NCI-H1436 (cell line): Measurements from ENCODE around the gene SLC5A2.

Source experiments
- DNase-seq: peaks from one replicate; lab custom pipeline; 2025; lab: John Stamatoyannopoulos, UW

Gene SLC5A2

DNA sequence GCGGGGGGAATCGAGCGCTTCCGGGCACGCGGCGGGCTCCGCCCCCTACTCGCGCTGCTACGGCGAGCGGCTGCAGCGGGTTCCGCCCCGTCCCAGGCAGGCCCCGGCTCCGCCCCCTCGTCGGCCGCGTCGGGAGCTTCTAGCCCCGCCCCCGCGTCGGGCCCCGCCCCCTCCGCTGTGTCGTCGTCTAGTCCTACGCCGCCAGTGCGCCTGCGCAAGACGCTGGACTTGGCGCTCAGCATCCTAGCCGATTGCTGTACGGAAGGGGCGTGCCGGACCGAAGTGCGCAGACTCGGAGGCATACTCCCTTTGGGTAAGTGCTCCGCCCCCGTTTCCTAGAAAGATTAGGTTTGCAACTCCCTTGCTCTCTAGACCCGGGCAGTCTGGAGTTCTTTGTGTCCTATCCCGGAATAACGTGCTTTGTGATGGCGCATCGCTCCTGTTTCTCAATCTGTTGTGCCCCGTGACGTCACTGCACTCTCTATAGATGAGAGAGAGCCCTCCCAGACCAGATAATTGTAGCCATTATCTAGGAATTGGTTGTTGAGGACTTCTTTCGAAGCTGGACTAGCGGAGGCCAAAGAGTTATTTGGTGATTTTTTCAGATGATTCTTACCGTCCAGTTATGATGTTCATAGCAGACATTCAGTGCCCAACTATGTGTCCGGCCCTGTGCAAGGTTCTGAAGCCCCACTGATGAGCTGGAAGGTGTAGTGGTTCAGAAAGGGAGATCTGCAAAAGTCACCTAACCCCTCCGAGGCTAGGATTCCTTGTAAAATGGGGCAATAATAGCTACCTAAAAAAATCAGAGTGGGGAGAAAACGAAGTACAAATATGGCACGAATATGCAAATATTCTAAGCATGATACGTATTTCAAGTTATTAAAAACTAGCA lies 23.0 kb upstream of the SLC5A2 start:
- peak; percentile 99 for DNase-seq

DNA sequence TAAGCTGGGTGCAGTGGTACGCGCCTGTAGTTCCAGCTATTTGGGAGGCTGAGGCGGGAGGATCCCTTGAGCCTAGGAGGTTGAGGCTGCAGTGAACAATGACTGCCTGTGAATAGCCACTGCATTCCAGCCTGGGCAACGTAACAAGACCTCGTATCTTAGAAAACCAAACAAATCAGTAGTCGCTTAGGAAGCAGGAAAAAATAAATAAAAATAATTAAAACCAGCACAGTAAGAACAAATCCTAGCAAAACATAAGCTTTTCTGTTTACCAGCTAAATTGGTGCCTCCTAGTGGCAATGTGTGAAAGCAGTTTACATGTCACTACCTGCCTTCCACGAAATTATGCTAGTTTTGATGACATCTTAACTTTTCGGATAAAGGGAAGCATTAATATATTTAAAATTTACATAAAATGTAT lies 22.3 kb upstream of the SLC5A2 start:
- no peak for DNase-seq

GRCh38 chr16:31461201-31461920 lies 21.6 kb upstream of the SLC5A2 start:
- DNase-seq, result no peak

GRCh38 chr16:31461921-31462804 lies 20.8 kb upstream of the SLC5A2 start:
- DNase-seq, result no peak

GRCh38 chr16:31464348-31464769 lies 18.6 kb upstream of the SLC5A2 start:
- no peak for DNase-seq

DNA sequence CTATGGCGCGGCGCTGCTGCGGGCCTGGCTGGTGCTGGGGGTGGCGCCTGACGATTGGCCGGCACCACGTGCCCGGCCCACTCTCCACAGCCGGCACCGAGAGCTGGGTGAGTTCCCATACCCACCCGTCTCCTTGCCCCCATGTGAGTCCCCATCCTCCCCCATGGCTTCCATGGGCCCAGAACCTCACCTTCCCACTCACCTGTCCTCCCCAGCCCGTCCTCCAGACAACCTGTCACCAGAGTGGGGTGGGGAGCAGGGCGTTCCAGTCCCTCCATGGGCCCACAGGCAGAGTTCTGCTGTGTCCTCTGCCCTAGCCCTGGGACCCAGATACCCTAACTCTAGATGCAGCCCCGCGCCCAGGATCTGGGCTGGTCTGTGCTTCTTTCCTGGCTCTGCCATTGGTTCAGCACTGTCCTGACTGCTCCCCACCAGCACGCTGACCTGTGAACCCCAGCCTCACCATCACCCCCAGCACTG lies 18.1 kb upstream of the SLC5A2 start:
- no peak for DNase-seq

- DNase-seq, result no peak
Measured at GRCh38 chr16:31465788-31466370, 17.0 kb upstream of the SLC5A2 start.

GRCh38 chr16:31466381-31466841 lies 16.5 kb upstream of the SLC5A2 start:
- DNase-seq, result no peak

DNA sequence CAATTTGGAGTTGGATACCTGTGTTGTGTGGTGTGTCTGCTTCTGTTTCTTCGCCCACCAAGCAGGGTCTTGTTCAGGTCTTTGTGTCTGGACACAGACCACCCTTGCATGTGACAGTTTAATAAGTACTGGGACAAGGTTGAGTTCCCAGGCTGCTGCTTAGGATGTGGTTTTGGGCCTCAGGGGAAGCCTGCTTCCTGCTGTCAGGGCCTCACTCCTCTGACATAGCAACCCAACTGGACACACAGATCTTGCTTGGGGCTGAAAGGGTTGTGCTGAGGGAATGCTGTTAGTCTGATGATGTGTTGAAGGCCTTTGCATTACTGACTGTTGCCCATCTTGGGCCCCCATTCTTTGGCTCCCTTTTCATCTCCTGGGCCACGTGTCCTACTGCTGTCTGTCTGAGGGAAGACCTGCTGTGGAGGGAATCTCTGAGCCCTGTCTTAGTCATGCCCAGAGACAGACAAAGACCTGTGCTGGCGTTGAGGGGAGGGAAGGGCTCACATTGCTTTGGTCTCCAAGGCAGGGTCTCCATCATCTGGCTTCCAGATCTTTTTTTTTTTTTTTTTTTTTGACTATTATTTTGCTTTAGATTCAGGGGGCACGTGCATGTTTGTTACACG lies 15.7 kb upstream of the SLC5A2 start:
- no peak for DNase-seq

DNA sequence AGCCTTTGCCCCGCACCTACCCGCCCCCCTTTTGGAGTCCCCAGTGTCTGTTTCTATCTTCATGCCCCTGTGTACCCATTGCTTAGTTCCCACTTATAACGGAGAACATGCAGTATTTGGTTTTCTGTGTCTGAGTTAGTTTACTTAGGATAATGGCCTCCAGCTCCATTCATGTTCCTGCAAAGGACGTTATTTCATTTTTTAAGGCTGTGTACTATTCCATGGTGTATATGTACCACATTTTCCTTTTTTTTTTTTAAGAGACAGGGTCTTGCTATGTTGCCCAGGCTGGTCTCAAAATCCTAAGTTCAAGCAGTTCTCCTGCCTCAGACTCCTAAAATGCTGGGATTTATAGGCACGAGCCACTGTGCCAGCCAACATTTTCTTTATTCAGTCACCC lies 15.1 kb upstream of the SLC5A2 start:
- DNase-seq, result no peak

DNA sequence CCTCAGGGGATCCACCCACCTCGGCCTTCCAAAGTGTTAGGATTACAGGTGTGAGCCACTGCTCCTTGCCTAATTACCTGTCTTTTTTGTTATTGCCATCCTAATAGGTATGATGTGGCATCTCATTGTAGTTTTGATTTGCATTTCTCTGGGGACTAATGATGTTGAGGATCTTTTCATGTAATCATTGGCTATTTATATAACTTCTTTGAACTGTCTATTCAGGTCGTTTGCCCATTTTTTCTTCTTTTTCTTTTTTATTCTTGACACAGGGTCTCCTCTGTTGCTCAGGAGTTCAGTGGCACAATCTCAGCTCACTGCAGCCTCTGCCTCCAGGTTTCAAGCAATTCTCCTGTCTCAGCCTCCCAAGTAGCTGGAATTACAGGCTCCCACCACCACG lies 12.3 kb upstream of the SLC5A2 start:
- DNase-seq, result no peak

GRCh38 chr16:31471241-31471874 lies 11.6 kb upstream of the SLC5A2 start:
- no peak for DNase-seq

DNA sequence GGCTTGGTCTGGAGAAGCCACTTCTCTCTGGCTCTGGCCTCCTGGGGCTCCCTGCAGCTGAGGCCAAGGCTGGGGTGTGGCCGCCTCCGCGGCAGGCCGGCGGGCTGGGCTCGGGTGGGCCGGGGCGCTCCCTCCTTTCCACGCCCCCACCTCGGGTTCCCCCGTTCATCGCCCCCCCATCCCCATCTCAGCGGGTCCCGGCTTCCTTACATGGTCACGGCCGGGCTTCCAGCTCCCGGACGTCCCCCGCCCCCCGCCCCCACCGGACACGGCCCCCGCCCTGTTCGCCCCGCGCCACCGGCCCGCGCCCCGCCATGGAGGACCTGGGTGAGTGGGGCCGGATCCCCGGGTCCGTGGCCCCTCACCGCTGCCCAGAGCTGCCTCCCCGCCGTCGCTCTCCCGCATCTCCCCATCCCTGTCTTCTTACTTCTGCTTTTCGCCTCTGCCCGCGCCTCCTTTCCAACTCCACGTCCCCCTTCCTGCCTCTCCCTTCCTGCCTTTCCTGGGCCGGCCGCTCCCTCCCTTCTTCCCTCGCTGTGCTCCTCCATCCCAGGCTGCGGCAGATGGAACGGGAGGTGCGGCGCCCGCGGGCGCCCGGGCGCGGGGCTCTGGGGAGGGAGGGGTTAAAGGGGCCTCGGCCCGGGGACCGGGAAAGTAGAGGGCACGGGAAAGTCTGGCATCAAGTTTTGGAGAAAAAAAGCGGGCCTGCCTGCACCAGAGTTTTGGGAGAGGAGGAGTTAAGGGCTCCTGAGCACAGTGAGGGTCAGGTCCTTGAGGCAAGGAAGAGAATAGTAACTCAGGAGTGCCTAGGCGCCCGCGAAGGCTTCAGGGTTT lies 10.8 kb upstream of the SLC5A2 start, which contains the start of gene TGFB1I1:
Gene TGFB1I1, plus strand, starts transcription at position 278 of the 834 bp plus-strand sequence. Its CDS starts 37 bp downstream, at position 315.
- no peak for DNase-seq

DNA sequence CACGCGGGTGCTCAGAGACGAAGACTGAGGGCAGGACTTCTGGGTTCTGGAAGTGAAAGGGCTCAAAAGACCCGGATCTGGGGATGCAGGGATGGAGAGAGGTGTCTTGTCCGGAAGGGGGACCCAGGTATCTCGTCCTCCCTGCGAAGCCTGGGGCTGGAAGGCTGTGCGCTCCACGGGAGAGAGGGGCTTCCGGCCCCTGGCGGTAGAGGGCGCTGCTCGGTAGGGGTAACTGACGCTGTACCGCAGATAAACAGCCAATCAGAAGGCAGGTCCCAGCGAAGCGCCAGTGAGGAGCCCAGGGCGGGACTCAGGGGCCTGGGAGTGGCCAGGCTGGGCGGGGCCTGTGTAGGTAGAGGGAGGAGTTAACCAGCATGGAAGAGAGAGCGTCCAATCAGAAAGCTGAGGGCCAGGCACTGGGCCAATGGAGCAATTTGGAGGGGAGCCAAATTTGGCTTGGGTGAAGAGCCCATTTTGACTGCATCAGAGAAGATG lies 10.2 kb upstream of the SLC5A2 start:
- DNase-seq, result peak; percentile 98

GRCh38 chr16:31473264-31473984 lies 9.5 kb upstream of the SLC5A2 start:
- DNase-seq, result no peak

GRCh38 chr16:31474173-31474714 lies 8.7 kb upstream of the SLC5A2 start:
- no peak for DNase-seq

DNA sequence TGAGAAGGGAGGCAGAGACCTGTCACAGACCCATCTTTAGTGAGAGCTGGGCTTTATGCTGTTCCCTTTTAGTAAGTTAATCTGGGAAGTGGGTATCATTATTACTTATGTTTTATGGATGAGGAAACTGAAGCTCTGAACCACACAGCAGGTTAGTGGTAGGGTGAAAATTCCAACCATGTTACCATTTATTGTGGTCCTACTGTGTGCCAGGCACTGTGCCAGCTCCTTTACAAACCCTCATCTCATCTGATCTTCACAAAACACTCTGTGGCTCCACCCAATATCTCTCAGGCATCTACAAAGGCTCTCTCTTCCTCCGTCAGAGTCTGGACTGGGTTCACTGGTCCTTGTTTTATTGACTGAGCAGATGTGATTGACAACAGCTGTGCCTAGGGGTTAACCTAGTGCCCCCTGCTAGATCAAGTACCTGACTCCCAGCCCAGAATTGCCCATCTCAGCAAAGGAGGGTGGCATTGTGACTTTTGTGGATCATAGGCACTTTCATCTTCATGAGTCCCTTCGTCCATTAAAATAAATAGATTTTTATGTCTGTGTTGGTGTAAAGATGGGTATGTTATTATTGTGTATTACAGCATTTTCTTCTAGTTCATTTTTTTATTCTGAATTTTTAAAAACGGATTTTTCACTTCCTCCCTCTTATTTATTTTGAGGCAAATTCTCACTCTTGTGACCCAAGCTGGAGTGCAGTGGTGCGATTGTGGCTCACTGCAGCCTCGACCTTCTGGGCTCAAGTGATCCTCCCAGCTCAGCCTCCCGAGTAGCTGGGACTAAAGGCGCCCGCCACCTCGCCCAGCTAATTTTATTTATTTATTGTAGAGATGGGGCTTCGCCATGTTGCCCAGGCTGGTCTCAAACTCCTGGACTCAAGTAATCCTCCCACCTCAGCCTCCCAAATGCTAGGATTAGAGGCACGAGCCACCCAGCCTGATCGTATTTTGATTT lies 7.9 kb upstream of the SLC5A2 start:
- DNase-seq, result no peak
